ENCODE measurements around the gene ADH1A.
"Not testable (repeated sequence)": the region's sequence is repeated elsewhere in the genome, so short reads cannot be mapped to it uniquely, and the experiment has no call there.

ADH1A gene

GRCh38 chr4:99290848-99291786, at the start of gene ADH1A:
ADH1A (minus strand) TSS chr4:99290985; CDS start chr4:99290914, 71 bp downstream.
- DNase-seq: no peak

GRCh38 chr4:99339172-99339571, 48.4 kb upstream of the ADH1A start:
- intact Hi-C loops (cut with DNase I): no loop called here
- no peak for DNase-seq

More at GRCh38 chr4:99290848-99291786, at the start of gene ADH1A:
- intact Hi-C loops (cut with DNase I): no loop called here

- DNase-seq: no peak
- intact Hi-C loops (cut with DNase I): no loop called here
Observed at GRCh38 chr4:99336553-99336952, 45.8 kb upstream of the ADH1A start.

- intact Hi-C loops (cut with DNase I): no loop called here
Observed at GRCh38 chr4:99334880-99335279, 44.1 kb upstream of the ADH1A start.

GRCh38 chr4:99330648-99331047, 39.9 kb upstream of the ADH1A start:
- intact Hi-C loops (cut with DNase I): no loop called here
- DNase-seq: no peak

More at GRCh38 chr4:99334880-99335279, 44.1 kb upstream of the ADH1A start:
- no peak for DNase-seq

- intact Hi-C loops (cut with DNase I): no loop called here
- DNase-seq: no peak
Observed at GRCh38 chr4:99329876-99330275, 39.1 kb upstream of the ADH1A start.

GRCh38 chr4:99324979-99325378, 34.2 kb upstream of the ADH1A start:
- DNase-seq: no peak
- intact Hi-C loops (cut with DNase I): no loop called here

- no peak for DNase-seq
- intact Hi-C loops (cut with DNase I): no loop called here
Observed at GRCh38 chr4:99324361-99324760, 33.6 kb upstream of the ADH1A start.

- no peak for DNase-seq
- intact Hi-C loops (cut with DNase I): no loop called here
Observed at GRCh38 chr4:99323756-99324155, 33.0 kb upstream of the ADH1A start.

- intact Hi-C loops (cut with DNase I): no loop called here
- no peak for DNase-seq
Observed at GRCh38 chr4:99321241-99322191, 30.7 kb upstream of the ADH1A start, which contains the start of gene ADH1B. ADH1B (minus strand) TSS chr4:99321401; CDS start chr4:99321331, 70 bp downstream.

- intact Hi-C loops (cut with DNase I); DNase-seq: not testable (repeated sequence)
Observed at GRCh38 chr4:99317811-99318210, 27.0 kb upstream of the ADH1A start.

- intact Hi-C loops (cut with DNase I): no loop called here
- no peak for DNase-seq
Observed at GRCh38 chr4:99317354-99317753, 26.6 kb upstream of the ADH1A start.

GRCh38 chr4:99315839-99316238, 25.1 kb upstream of the ADH1A start:
- intact Hi-C loops (cut with DNase I): no loop called here
- DNase-seq: no peak

GRCh38 chr4:99314211-99314610, 23.4 kb upstream of the ADH1A start:
- intact Hi-C loops (cut with DNase I): no loop called here
- DNase-seq: no peak

GRCh38 chr4:99310389-99310788, 19.6 kb upstream of the ADH1A start:
- intact Hi-C loops (cut with DNase I): no loop called here
- DNase-seq: no peak

- intact Hi-C loops (cut with DNase I): no loop called here
- DNase-seq: no peak
Observed at GRCh38 chr4:99305638-99306400, 15.0 kb upstream of the ADH1A start.

GRCh38 chr4:99301376-99302164, 10.8 kb upstream of the ADH1A start:
- intact Hi-C loops (cut with DNase I): no loop called here
- no peak for DNase-seq

- intact Hi-C loops (cut with DNase I): no loop called here
Observed at GRCh38 chr4:99300934-99301333, 10.1 kb upstream of the ADH1A start.

GRCh38 chr4:99293357-99293756, 2.6 kb upstream of the ADH1A start:
- intact Hi-C loops (cut with DNase I): no loop called here
- no peak for DNase-seq

More at GRCh38 chr4:99300934-99301333, 10.1 kb upstream of the ADH1A start:
- peak in 3 of 10 donors; percentile 11 to 76 (median 68) for DNase-seq

All from posterior cingulate gyrus (tissue), 11 donors.